T-cell (primary cell): Measurements from ENCODE around the gene BID. TPM values are rescaled to one million over a fixed set of nuclear protein-coding genes. Genes with fewer than 3 reads are reported as not detected.

ENCODE experiments used
- ATAC-seq, 4 experiments: fragments of 200-7000 bp in 3 of 4; fragments of 150-1000 bp in 1 of 4; cut with Tn5 transposase; replicated peaks in 1 of 4; 1 replicate in 3 of 4; 2 replicates in 1 of 4; pipeline ENCODE4 v1.10.0; 2021; ENCODE audit warnings: moderate library complexity in 3 of 4, mild to moderate bottlenecking in 2 of 4, moderate number of reproducible peaks in 1 of 4
- CTCF ChIA-PET, 2 donors: fragments of 300-600 bp; sonication (Branson Sonifier 250); formaldehyde crosslinking; loops; one replicate each; lab custom pipeline; 2022; ENCODE audit warnings: antibody characterized with exemption in 2 of 2; lab: Charles Lee
- POLR2A ChIA-PET, 2 donors: fragments of 300-600 bp; sonication (Branson Sonifier 250); formaldehyde crosslinking; loops; one replicate each; lab custom pipeline; 2022; ENCODE audit warnings: antibody characterized with exemption in 2 of 2; lab: Charles Lee
- DNase-seq, 35 experiments: peaks; one replicate each; pipeline versions ENCODE4 v3.0.0 to v3.0.0-alpha.2; 2013 to 2023
- H3K27ac ChIP-seq: one replicate; pipeline ENCODE4 v1.5.1; 2013; ENCODE audit warnings: low read length
- H3K27me3 ChIP-seq, 2 experiments: replicated peaks in 1 of 2; 1 replicate in 1 of 2; 2 replicates in 1 of 2; pipeline versions ENCODE4 v1.6.1 to v1.7.0; 2013; ENCODE audit warnings: low read length in 1 of 2, mixed read lengths in 1 of 2; ENCODE audit not compliant: control insufficient read depth in 2 of 2, insufficient read depth in 2 of 2; ENCODE audit errors: extremely low read depth in 1 of 2
- H3K36me3 ChIP-seq, 2 donors: 1 replicate in 1 of 2; 2 replicates in 1 of 2; pipeline versions ENCODE4 v1.6.1 to v1.7.0; 2013; ENCODE audit warnings: low read length in 1 of 2; ENCODE audit not compliant: control insufficient read depth in 2 of 2, insufficient read depth in 1 of 2; ENCODE audit errors: extremely low read depth in 1 of 2
- H3K4me1 ChIP-seq, 2 experiments: 1 replicate in 1 of 2; 2 replicates in 1 of 2; pipeline versions ENCODE4 v1.6.1 to v1.7.0; 2013; ENCODE audit warnings: low read length in 2 of 2, mixed read lengths in 1 of 2; ENCODE audit not compliant: insufficient read depth in 2 of 2, control insufficient read depth in 1 of 2; ENCODE audit errors: extremely low read depth in 1 of 2
- H3K4me3 ChIP-seq, 2 donors: 1 replicate in 1 of 2; 2 replicates in 1 of 2; pipeline versions ENCODE4 v1.5.1 to v1.7.0; 2013; ENCODE audit warnings: mild to moderate bottlenecking in 2 of 2, low read length in 1 of 2, moderate library complexity in 1 of 2; ENCODE audit not compliant: control insufficient read depth in 1 of 2; ENCODE audit errors: extremely low read depth in 1 of 2
- H3K9me3 ChIP-seq: 2 replicates; pipeline ENCODE4 v1.7.0; 2013
- H3K27ac Mint-ChIP-seq, 2 donors: one replicate each; pipeline ENCODE4 v1.8.0; 2020 to 2021; ENCODE audit warnings: mild to moderate bottlenecking in 2 of 2, mixed read lengths in 2 of 2
- H3K27me3 Mint-ChIP-seq, 2 donors: one replicate each; pipeline ENCODE4 v1.8.0; 2021 to 2022; ENCODE audit warnings: mixed read lengths in 2 of 2
- H3K36me3 Mint-ChIP-seq: one replicate; pipeline ENCODE4 v1.8.0; 2021; ENCODE audit warnings: mixed read lengths
- H3K4me1 Mint-ChIP-seq, 3 donors: one replicate each; pipeline ENCODE4 v1.8.0; 2020 to 2022; ENCODE audit warnings: mixed read lengths in 3 of 3, mild to moderate bottlenecking in 1 of 3
- H3K4me3 Mint-ChIP-seq, 3 donors: one replicate each; pipeline ENCODE4 v1.8.0; 2020 to 2022; ENCODE audit warnings: mild to moderate bottlenecking in 3 of 3, mixed read lengths in 3 of 3, moderate library complexity in 3 of 3
- H3K9me3 Mint-ChIP-seq, 3 donors: one replicate each; pipeline ENCODE4 v1.8.0; 2020 to 2022; ENCODE audit warnings: mixed read lengths in 3 of 3
- WGBS: methylation state at CpG from one replicate; pipeline ENCODE4 v1.1.5; 2013; ENCODE audit warnings: missing lambda C conversion rate; ENCODE audit not compliant: insufficient coverage; 5-methylcytosine and 5-hydroxymethylcytosine counted together
- total RNA-seq, 35 experiments: library from RNA in 6 of 35; stranded (reverse) in 6 of 35; fragments of 120-200 nt in 1 of 35; gene quantifications; one replicate each; pipeline versions ENCODE4 v1.2.1 to v1.2.4 and lab custom pipeline; 2013 to 2026

BID gene
- total RNA-seq (10 to 100 TPM; 15.8 to 34.6 (median 28.5) TPM), total RNA-seq (lab: John Stamatoyannopoulos, UW) (14.5 to 44.7 (median 25.5) reads per million in 29 experiments)
- 22.8 TPM for total RNA-seq (2013)

DNA sequence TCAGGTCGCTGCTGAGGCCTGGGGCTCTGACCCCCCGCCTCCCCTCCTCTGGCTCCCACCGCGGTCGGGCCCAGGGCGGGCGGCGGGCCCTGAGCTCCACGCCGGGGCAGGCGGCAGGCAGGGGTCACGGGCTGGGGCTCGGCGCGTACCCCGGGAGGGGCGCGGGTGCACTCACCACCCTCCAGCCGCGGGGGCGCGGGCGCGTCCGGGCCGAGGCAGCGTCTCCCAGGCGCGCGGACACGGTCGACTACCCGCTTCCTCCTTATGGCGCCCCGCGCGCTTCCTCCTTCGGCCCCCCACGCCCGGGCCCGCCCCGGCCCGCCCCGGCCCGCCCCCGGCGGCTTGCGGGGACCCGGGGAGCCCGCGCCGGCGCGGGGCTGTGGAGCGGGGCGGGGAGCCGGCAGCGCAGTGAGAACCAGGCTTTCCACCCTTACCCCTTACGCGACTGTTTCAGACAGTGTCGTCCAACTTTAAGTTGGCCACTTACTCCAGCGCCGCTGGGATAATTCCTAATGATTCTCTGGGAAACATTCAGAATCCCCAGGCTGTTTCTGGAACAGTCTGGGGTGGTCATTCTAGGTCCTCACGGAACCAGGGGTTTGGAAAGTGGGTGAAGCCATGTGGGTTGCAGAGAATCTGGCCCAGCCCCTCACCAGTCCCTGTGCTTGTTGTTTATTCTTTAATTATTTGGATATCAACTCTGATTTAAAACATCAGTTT lies at the start of gene BID:
TSS of gene BID (minus strand) at position 264 of the 720 bp plus-strand sequence. CDS start 24,353 bp downstream, outside the sequence.
- H3K27ac ChIP-seq = peak within 1 kb of the TSS; percentile 96
- WGBS = 1% methylated on average over 51 of the region's 64 CpGs
- H3K9me3 ChIP-seq = no peaks in the 10 kb centered on the region
- H3K36me3 Mint-ChIP-seq = peaks cover 3% of the 10 kb centered on the region
- H3K36me3 ChIP-seq = no peaks in the 10 kb centered on the region
- ChIA-PET POLR2A (interaction anchor here in 1 of 2 donors (0.6 kb wide), 2 partner anchors 32 to 303 kb away, joined by 3 to 4 read pairs; partner anchors contain the start of gene PEX26), CTCF (interaction anchor here in 1 of 2 donors (0.6 to 2.0 kb wide), 4 partner anchors 10 to 32 kb away, joined by 3 to 7 read pairs (median 5); no protein-coding TSS in a partner anchor)
- peak within 1 kb of the TSS; percentile 72 to 80 for H3K4me3 ChIP-seq
- no peaks in the 10 kb centered on the region for H3K27me3 Mint-ChIP-seq
- peaks cover 81 to 83% (median 81%) of the 10 kb centered on the region in 3 donors for H3K4me1 Mint-ChIP-seq
- no peaks in the 10 kb centered on the region for H3K9me3 Mint-ChIP-seq
- no peaks in the 10 kb centered on the region for H3K27me3 ChIP-seq
- peak within 1 kb of the TSS; percentile 96 to 99 for H3K27ac Mint-ChIP-seq
- peak within 1 kb of the TSS; percentile 91 to 97 (median 95) for H3K4me3 Mint-ChIP-seq
- DNase-seq (peak in 24 of 35 experiments; percentile 23 to 69 (median 36)), ATAC-seq (peak; percentile 49 to 67 (median 60))
- peaks cover 27 to 87% of the 10 kb centered on the region in 2 experiments for H3K4me1 ChIP-seq

- CTCF ChIA-PET = no interaction called here
- H3K4me3 ChIP-seq = no peak overlapping the region
- ATAC-seq (no peak), DNase-seq (no peak)
- H3K4me1 ChIP-seq = no peaks in the 10 kb centered on the region
- no peak overlapping the region for H3K27ac Mint-ChIP-seq
- no peaks in the 10 kb centered on the region for H3K27me3 Mint-ChIP-seq
- H3K36me3 Mint-ChIP-seq = peaks cover 20% of the 10 kb centered on the region
- peaks cover 0 to 2% of the 10 kb centered on the region in 2 donors for H3K36me3 ChIP-seq
- POLR2A ChIA-PET = no interaction called here
- H3K4me1 Mint-ChIP-seq = no peaks in the 10 kb centered on the region
- no peak overlapping the region for H3K27ac ChIP-seq
- no peaks in the 10 kb centered on the region for H3K9me3 Mint-ChIP-seq
- WGBS = 100% methylated on average over 4 of the region's 15 CpGs
- no peak overlapping the region for H3K4me3 Mint-ChIP-seq
- no peaks in the 10 kb centered on the region for H3K9me3 ChIP-seq
- no peaks in the 10 kb centered on the region for H3K27me3 ChIP-seq
Measured at GRCh38 chr22:17823964-17824363, 49.7 kb upstream of the BID start.

DNA sequence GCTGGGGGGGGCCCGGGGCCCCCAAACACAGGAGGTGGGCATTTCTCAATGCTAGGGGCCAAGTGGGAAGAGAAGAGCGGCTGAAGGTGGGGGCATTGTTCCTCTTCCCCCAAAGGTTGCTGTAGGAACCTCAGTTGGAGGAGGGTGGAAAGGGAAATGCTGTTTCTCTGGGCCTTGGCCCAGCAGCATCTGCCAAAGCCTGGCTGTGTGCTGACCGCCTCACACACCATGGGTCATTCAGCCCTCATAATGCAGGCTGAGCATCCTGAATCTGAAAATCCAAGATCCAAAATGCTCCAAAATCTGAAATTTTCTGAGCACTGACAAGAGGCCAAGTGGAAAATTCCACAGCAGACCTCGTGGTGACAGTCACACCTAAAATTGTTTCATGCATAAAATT lies 49.0 kb upstream of the BID start:
- no peak for ATAC-seq
- CTCF ChIA-PET = no interaction called here
- no peaks in the 10 kb centered on the region for H3K27me3 Mint-ChIP-seq
- Histone ChIP-seq H3K36me3 (peaks cover 0 to 2% of the 10 kb centered on the region in 2 donors), H3K4me1 (no peaks in the 10 kb centered on the region), H3K27ac (no peak overlapping the region), H3K27me3 (no peaks in the 10 kb centered on the region), H3K9me3 (no peaks in the 10 kb centered on the region), H3K4me3 (no peak overlapping the region)
- POLR2A ChIA-PET = no interaction called here
- no peaks in the 10 kb centered on the region for H3K4me1 Mint-ChIP-seq
- WGBS = 100% methylated on average over 2 of the region's 4 CpGs
- H3K27ac Mint-ChIP-seq = no peak overlapping the region
- peaks cover 20% of the 10 kb centered on the region for H3K36me3 Mint-ChIP-seq
- H3K9me3 Mint-ChIP-seq = no peaks in the 10 kb centered on the region
- no peak for DNase-seq
- H3K4me3 Mint-ChIP-seq = no peak overlapping the region

GRCh38 chr22:17822087-17822486 lies 47.8 kb upstream of the BID start:
- WGBS = 96% methylated on average over 7 of the region's 13 CpGs
- DNase-seq (no peak), ATAC-seq (no peak)
- Histone ChIP-seq H3K4me3 (no peak overlapping the region), H3K36me3 (peaks cover 0 to 2% of the 10 kb centered on the region in 2 donors), H3K9me3 (no peaks in the 10 kb centered on the region), H3K27me3 (no peaks in the 10 kb centered on the region), H3K4me1 (no peaks in the 10 kb centered on the region), H3K27ac (no peak overlapping the region)
- Mint-ChIP-seq H3K9me3 (no peaks in the 10 kb centered on the region), H3K36me3 (peaks cover 19% of the 10 kb centered on the region), H3K4me3 (no peak overlapping the region), H3K27ac (no peak overlapping the region), H3K27me3 (no peaks in the 10 kb centered on the region), H3K4me1 (no peaks in the 10 kb centered on the region)
- POLR2A ChIA-PET = no interaction called here
- CTCF ChIA-PET = no interaction called here

DNA sequence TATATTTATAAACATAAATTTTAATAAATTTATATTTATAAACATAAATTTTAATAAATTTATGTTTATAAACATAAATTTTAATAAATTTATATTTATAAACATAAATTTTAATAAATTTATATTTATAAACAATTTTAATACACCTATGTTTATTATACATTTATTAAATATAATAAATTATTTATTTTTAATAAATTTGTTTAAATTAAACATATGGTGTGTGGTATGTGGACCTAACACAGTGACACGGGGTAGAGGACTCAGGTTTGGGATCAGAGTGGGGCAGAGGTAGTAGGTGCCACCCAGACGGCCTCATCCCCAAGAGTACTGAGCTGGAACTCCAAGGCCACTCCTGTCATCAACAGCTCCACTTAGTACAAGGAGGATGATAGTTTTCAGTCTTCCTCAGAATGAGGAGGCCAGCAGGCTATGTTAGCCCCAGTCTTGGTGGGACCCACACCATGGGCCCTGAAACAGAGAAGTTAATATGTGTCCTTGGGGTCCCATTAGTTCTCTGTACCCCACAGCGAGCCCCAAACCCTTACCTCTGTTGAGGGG lies 46.7 kb upstream of the BID start:
- H3K4me3 ChIP-seq = no peak overlapping the region
- Mint-ChIP-seq H3K36me3 (peaks cover 15% of the 10 kb centered on the region), H3K4me3 (no peak overlapping the region), H3K27ac (no peak overlapping the region), H3K9me3 (no peaks in the 10 kb centered on the region), H3K27me3 (no peaks in the 10 kb centered on the region), H3K4me1 (no peaks in the 10 kb centered on the region)
- no peaks in the 10 kb centered on the region for H3K27me3 ChIP-seq
- H3K9me3 ChIP-seq = no peaks in the 10 kb centered on the region
- H3K27ac ChIP-seq = no peak overlapping the region
- peaks cover 0 to 2% of the 10 kb centered on the region in 2 donors for H3K36me3 ChIP-seq
- no peaks in the 10 kb centered on the region for H3K4me1 ChIP-seq
- ChIA-PET POLR2A (interaction anchor here in 1 of 2 donors (0.5 kb wide), 1 partner anchor 43 kb away, joined by 5 read pairs; no protein-coding TSS in a partner anchor), CTCF (no interaction called here)
- no CpG with 5 or more reads among the region's 3 CpGs for WGBS
- ATAC-seq = no peak
- no peak for DNase-seq

DNA sequence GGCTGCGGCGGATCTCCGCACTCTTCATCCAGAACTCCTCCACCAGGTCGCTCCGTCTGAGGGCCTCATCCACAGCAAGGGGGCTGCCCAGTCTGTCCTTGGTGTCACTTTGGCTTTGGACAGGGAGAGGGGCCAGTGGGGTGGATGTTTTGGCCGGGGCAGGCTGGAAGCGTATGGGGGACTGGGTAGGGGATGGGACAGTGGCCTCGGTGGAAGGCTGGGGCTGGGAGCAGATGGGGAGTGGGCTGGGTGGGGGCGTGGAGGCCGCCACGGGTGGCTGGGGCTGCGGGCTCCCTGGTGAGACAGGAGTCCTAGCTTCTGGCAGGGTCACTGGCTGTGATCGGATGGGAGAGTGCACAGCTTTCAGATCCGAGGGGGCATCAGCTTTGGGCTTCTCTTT lies 44.4 kb upstream of the BID start:
- Mint-ChIP-seq H3K27ac (no peak overlapping the region), H3K4me1 (no peaks in the 10 kb centered on the region), H3K27me3 (no peaks in the 10 kb centered on the region), H3K9me3 (no peaks in the 10 kb centered on the region), H3K4me3 (no peak overlapping the region), H3K36me3 (peaks cover 15% of the 10 kb centered on the region)
- CTCF ChIA-PET = no interaction called here
- Histone ChIP-seq H3K27ac (no peak overlapping the region), H3K9me3 (no peaks in the 10 kb centered on the region), H3K4me3 (no peak overlapping the region), H3K4me1 (no peaks in the 10 kb centered on the region), H3K36me3 (peaks cover 0 to 2% of the 10 kb centered on the region in 2 donors), H3K27me3 (no peaks in the 10 kb centered on the region)
- POLR2A ChIA-PET = no interaction called here
- ATAC-seq (no peak), DNase-seq (no peak)
- 88% methylated on average over 9 of the region's 14 CpGs for WGBS
